ENCODE data around the gene KANK3.

- TF ChIP-seq CTCF (IDR thresholded peaks at IDR 0.05), result no peak
- no peak for TF ChIP-seq POLR2A (IDR thresholded peaks at IDR 0.05)
Observed at GRCh38 chr19:8307400-8307964, 35.6 kb downstream of the KANK3 start.

All from sigmoid colon (tissue), 3 donors.